ENCODE results near the gene ZFYVE21. TPM values are rescaled to one million over a fixed set of nuclear protein-coding genes. Genes with fewer than 3 reads are reported as not detected.

Gene ZFYVE21
- total RNA-seq, 1 experiment from 2014 or later = 31.3 TPM

DNA sequence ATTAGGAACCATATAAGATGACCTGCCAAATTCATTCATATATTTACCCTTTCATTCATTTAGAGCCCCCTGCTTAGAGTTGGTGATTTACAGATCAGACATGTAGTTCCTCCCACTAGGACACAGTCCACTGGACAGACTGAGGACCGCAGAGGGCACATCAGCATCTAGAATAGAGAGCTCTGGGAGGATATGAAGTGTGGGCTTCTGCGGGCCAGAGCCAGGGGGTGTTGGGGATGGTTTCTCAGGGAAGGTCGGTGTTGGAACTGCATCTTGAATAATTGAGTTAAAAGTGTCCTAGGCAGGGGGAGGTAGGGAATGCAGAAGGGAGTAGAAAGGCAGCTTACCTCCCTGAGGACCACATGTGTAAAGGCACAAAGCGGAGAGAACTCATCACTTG lies 43.7 kb upstream of the ZFYVE21 start:
- no TSS peak for BruUV-seq (replicated peaks)
- no peak overlapping the region for H3K4me3 ChIP-seq (replicated peaks in 1 of 2; ENCODE audit: low read depth in 1 of 2, low read length in 2 of 2)
- no peaks in the 10 kb centered on the region for H3K4me1 ChIP-seq (ENCODE audit: control insufficient read depth in 1 of 2, insufficient read depth in 2 of 2, low read length in 2 of 2)
- no peak for TF ChIP-seq ELF1 (IDR thresholded peaks at IDR 0.05; ENCODE audit: borderline replicate concordance, low read depth)
- no peak for TF ChIP-seq EZH2phosphoT487 (IDR thresholded peaks at IDR 0.05; ENCODE audit: borderline replicate concordance)
- TF ChIP-seq, protein P1, sequence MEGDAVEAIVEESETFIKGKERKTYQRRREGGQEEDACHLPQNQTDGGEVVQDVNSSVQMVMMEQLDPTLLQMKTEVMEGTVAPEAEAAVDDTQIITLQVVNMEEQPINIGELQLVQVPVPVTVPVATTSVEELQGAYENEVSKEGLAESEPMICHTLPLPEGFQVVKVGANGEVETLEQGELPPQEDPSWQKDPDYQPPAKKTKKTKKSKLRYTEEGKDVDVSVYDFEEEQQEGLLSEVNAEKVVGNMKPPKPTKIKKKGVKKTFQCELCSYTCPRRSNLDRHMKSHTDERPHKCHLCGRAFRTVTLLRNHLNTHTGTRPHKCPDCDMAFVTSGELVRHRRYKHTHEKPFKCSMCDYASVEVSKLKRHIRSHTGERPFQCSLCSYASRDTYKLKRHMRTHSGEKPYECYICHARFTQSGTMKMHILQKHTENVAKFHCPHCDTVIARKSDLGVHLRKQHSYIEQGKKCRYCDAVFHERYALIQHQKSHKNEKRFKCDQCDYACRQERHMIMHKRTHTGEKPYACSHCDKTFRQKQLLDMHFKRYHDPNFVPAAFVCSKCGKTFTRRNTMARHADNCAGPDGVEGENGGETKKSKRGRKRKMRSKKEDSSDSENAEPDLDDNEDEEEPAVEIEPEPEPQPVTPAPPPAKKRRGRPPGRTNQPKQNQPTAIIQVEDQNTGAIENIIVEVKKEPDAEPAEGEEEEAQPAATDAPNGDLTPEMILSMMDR (IDR thresholded peaks at IDR 0.05 in 2 of 3, conservative IDR thresholded peaks at IDR 0.05 in 1 of 3; ENCODE audit: borderline replicate concordance in 1 of 3, insufficient read depth in 1 of 3, low read depth in 2 of 3, low read length in 2 of 3) = no peak
- no peak for TF ChIP-seq SP1 (IDR thresholded peaks at IDR 0.05; ENCODE audit: low read depth)
- no peak for TF ChIP-seq POLR2AphosphoS5 (IDR thresholded peaks at IDR 0.05; ENCODE audit: low read depth, low read length)
- no peak for TF ChIP-seq SRF (IDR thresholded peaks at IDR 0.05; ENCODE audit: low read depth)
- no peak for TF ChIP-seq JUND (IDR thresholded peaks at IDR 0.05)
- H3K79me2 ChIP-seq (ENCODE audit: insufficient read depth, low read length) = peaks cover 16% of the 10 kb centered on the region
- H3K36me3 ChIP-seq (ENCODE audit: control insufficient read depth in 1 of 2, insufficient read depth in 2 of 2, low read length in 2 of 2) = peaks cover 50 to 56% of the 10 kb centered on the region in 2 experiments
- no peak overlapping the region for H2AFZ ChIP-seq (ENCODE audit: low read depth, low read length, poor library complexity, severe bottlenecking)
- H3K27me3 ChIP-seq (ENCODE audit: insufficient read depth, low read length) = no peaks in the 10 kb centered on the region
- ChIA-PET RAD21 (ENCODE audit: low non-redundant PET in 1 of 2, low total read pairs in 2 of 2, uncharacterized antibody in 2 of 2, unreplicated experiment in 2 of 2) (no interaction called here), POLR2A (no interaction called here), CTCF (no interaction called here)
- intact Hi-C loops (cut with micrococcal nuclease) = no loop called here
- no peaks in the 10 kb centered on the region for H3K9me3 ChIP-seq (ENCODE audit: control insufficient read depth in 1 of 2, insufficient read depth in 1 of 2, low read depth in 1 of 2, low read length in 2 of 2)
- no peak overlapping the region for H3K27ac ChIP-seq (ENCODE audit: low read depth, low read length)
- H3K9me2 ChIP-seq (ENCODE audit: insufficient read depth) = no peaks in the 10 kb centered on the region
- no peak for ATAC-seq
- H3K9ac ChIP-seq (ENCODE audit: low read length) = no peak overlapping the region
- DNase-seq (ENCODE audit: low read depth, low spot score) = no peak
- no peaks in the 10 kb centered on the region for H4K20me1 ChIP-seq (ENCODE audit: insufficient read depth)
- H3K4me2 ChIP-seq (ENCODE audit: low read length) = no peak overlapping the region

DNA sequence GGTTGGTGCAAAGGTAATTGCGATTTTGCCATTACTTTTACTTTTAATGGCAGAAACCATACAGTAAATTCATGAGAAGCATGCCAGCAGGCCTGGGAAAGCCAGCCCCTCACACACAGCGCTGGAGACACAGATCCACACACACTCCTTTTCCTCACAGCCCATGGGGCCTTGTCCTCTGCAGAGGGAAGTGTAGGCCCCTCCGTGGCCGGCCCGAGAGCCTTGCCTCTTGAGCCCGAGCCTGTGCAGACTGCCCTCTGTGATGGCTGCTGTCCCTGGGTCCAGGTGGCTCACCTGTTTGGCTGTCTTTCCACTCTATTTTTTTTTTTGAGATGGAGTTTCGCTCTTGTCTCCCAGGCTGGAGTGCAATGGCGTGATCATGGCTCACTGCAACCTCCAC lies 39.7 kb upstream of the ZFYVE21 start:
- Histone ChIP-seq H3K4me1 (ENCODE audit: control insufficient read depth in 1 of 2, insufficient read depth in 2 of 2, low read length in 2 of 2) (no peaks in the 10 kb centered on the region), H3K79me2 (ENCODE audit: insufficient read depth, low read length) (peaks cover 6% of the 10 kb centered on the region; the same call in 1 of the 2 replicates), H3K9ac (ENCODE audit: low read length) (no peak overlapping the region), H3K36me3 (ENCODE audit: control insufficient read depth in 1 of 2, insufficient read depth in 2 of 2, low read length in 2 of 2) (peaks cover 70% of the 10 kb centered on the region in 2 experiments; a peak in 3 of 4 replicates), H3K27me3 (ENCODE audit: insufficient read depth, low read length) (no peaks in the 10 kb centered on the region), H3K4me3 (replicated peaks in 1 of 2; ENCODE audit: low read depth in 1 of 2, low read length in 2 of 2) (no peak overlapping the region), H3K4me2 (ENCODE audit: low read length) (no peak overlapping the region), H4K20me1 (ENCODE audit: insufficient read depth) (no peaks in the 10 kb centered on the region), H3K9me2 (ENCODE audit: insufficient read depth) (no peaks in the 10 kb centered on the region), H3K9me3 (ENCODE audit: control insufficient read depth in 1 of 2, insufficient read depth in 1 of 2, low read depth in 1 of 2, low read length in 2 of 2) (no peaks in the 10 kb centered on the region), H3K27ac (ENCODE audit: low read depth, low read length) (no peak overlapping the region), H2AFZ (ENCODE audit: low read depth, low read length, poor library complexity, severe bottlenecking) (no peak overlapping the region)
- CTCF ChIA-PET = no interaction called here
- TF ChIP-seq JUND (IDR thresholded peaks at IDR 0.05) = no peak
- DNase-seq (ENCODE audit: low read depth, low spot score) = no peak
- ATAC-seq = no peak
- RAD21 ChIA-PET (ENCODE audit: low non-redundant PET in 1 of 2, low total read pairs in 2 of 2, uncharacterized antibody in 2 of 2, unreplicated experiment in 2 of 2) = no interaction called here
- intact Hi-C loops (cut with micrococcal nuclease) = no loop called here
- BruUV-seq (replicated peaks) = no TSS peak
- POLR2A ChIA-PET = no interaction called here
